Activated CD4-positive, alpha-beta T cell treated with anti-CD3 and anti-CD28 coated beads, Interleukin-2, amount 10 ng/mL, durations not matched to agents 24 days and 14 days (primary cell): ENCODE measurements around the gene WSCD1. TPM values are rescaled to one million over a fixed set of nuclear protein-coding genes. Genes with fewer than 3 reads are reported as not detected.

ENCODE experiments used
- DNase-seq: peaks from one replicate; pipeline ENCODE4 v3.0.0; 2022
- H3K27ac Mint-ChIP-seq: one replicate; pipeline ENCODE4 v1.8.0; 2022; ENCODE audit warnings: mild to moderate bottlenecking, mixed read lengths
- H3K27me3 Mint-ChIP-seq: one replicate; pipeline ENCODE4 v1.8.0; 2022; ENCODE audit warnings: mixed read lengths
- H3K36me3 Mint-ChIP-seq: one replicate; pipeline ENCODE4 v1.8.0; 2022; ENCODE audit warnings: low read depth, mild to moderate bottlenecking, mixed read lengths
- H3K4me1 Mint-ChIP-seq: one replicate; pipeline ENCODE4 v1.8.0; 2021; ENCODE audit warnings: mixed read lengths
- H3K4me3 Mint-ChIP-seq: one replicate; pipeline ENCODE4 v1.8.0; 2022; ENCODE audit warnings: mild to moderate bottlenecking, moderate library complexity, mixed read lengths
- H3K9me3 Mint-ChIP-seq: one replicate; pipeline ENCODE4 v1.8.0; 2021; ENCODE audit warnings: mixed read lengths
- intact Hi-C: fragments of 100-400 bp; cut with micrococcal nuclease; formaldehyde crosslinking; loops from one replicate; pipeline ENCODE4 v1.15.1; 2023
- total RNA-seq: library from RNA; stranded (reverse); gene quantifications from 2 replicates; pipeline ENCODE4 v1.2.3, GENCODE V29; 2022

WSCD1 gene
- total RNA-seq, 1 donor from 2014 or later: not detected

DNA sequence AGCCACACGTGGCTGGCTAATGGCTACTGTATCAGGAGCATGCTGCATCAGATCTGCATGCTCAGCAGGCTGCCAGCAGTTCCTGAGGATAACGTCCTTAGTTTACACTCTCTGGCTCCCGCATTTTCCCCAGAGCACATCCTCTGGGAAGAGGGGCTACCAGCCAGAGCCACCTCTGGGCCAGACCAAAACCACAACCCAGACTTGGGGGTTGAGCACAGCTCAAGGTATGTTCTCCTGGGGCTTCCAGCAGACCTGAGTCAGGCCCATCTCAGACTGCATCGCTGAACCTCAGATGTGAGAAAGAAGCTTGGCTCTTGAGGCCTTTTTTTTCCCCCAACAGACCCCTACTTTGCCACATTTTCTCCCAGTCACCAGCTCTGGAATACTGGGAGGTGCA lies 23.7 kb upstream of the WSCD1 start:
- H3K9me3 Mint-ChIP-seq: no peaks in the 10 kb centered on the region
- intact Hi-C loops: no loop called here
- DNase-seq: no peak
- H3K36me3 Mint-ChIP-seq: no peaks in the 10 kb centered on the region
- H3K27me3 Mint-ChIP-seq: no peaks in the 10 kb centered on the region
- H3K4me3 Mint-ChIP-seq: no peak overlapping the region
- no peaks in the 10 kb centered on the region for H3K4me1 Mint-ChIP-seq
- H3K27ac Mint-ChIP-seq: no peak overlapping the region

GRCh38 chr17:6046931-6047330 lies 23.2 kb upstream of the WSCD1 start:
- intact Hi-C loops: no loop called here
- Mint-ChIP-seq H3K27ac (no peak overlapping the region), H3K27me3 (no peaks in the 10 kb centered on the region), H3K36me3 (no peaks in the 10 kb centered on the region), H3K4me1 (no peaks in the 10 kb centered on the region), H3K4me3 (no peak overlapping the region), H3K9me3 (no peaks in the 10 kb centered on the region)
- DNase-seq: no peak

DNA sequence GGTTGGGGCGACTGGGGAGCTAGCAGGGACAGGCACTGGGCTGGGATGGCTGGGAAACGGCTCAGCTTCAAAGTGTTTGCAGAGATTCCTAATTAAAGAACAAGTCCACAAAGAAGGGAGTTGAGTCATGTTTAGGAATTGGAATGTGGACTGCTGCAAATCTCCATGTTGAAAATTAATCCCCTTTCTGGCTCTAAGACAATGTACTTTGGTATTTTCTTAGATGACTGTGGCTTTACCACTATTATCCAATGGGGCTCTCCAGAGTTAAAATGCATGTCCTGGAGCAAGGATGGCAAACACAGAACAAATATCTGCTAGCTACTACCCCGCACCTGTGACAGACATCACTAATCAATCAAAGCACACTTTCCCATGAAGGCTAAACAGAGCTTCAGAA lies 22.2 kb upstream of the WSCD1 start:
- Mint-ChIP-seq H3K27ac (no peak overlapping the region), H3K36me3 (no peaks in the 10 kb centered on the region), H3K9me3 (no peaks in the 10 kb centered on the region), H3K27me3 (peaks cover 3% of the 10 kb centered on the region), H3K4me3 (no peak overlapping the region), H3K4me1 (no peaks in the 10 kb centered on the region)
- intact Hi-C loops: no loop called here
- DNase-seq: no peak

- no peak overlapping the region for H3K4me3 Mint-ChIP-seq
Observed at GRCh38 chr17:6048486-6048885, 21.7 kb upstream of the WSCD1 start.

GRCh38 chr17:6052926-6053325 lies 17.3 kb upstream of the WSCD1 start:
- H3K4me3 Mint-ChIP-seq: no peak overlapping the region
- H3K27me3 Mint-ChIP-seq: peaks cover 5% of the 10 kb centered on the region
- no peaks in the 10 kb centered on the region for H3K4me1 Mint-ChIP-seq

More at GRCh38 chr17:6048486-6048885, 21.7 kb upstream of the WSCD1 start:
- intact Hi-C loops: no loop called here
- H3K27me3 Mint-ChIP-seq: peaks cover 3% of the 10 kb centered on the region
- DNase-seq: no peak
- no peaks in the 10 kb centered on the region for H3K9me3 Mint-ChIP-seq
- no peak overlapping the region for H3K27ac Mint-ChIP-seq
- H3K36me3 Mint-ChIP-seq: no peaks in the 10 kb centered on the region
- no peaks in the 10 kb centered on the region for H3K4me1 Mint-ChIP-seq

DNA sequence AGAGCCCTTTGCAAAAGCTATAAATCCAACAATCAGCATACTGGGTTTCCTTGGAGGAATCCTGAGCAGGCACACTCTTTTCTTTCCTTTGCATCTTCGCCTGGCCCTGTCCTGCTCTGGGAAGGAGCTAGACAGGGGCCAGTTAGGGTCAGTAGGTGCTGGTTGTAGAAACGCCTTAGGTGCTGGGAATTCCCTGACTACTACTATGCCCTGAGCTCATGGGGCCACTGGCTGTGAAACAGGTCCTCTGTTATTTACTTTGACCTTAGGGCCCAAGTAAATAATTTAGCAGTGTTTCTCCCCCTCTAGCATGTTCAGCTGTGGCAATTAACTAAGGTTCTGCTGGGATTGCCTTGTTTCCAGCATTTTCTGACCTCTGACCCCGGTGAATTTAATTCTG lies 15.8 kb upstream of the WSCD1 start:
- intact Hi-C loops: no loop called here
- H3K27ac Mint-ChIP-seq: no peak overlapping the region
- H3K9me3 Mint-ChIP-seq: no peaks in the 10 kb centered on the region
- H3K4me3 Mint-ChIP-seq: no peak overlapping the region
- peaks cover 5% of the 10 kb centered on the region for H3K27me3 Mint-ChIP-seq
- no peaks in the 10 kb centered on the region for H3K4me1 Mint-ChIP-seq
- no peaks in the 10 kb centered on the region for H3K36me3 Mint-ChIP-seq
- DNase-seq: no peak

More at GRCh38 chr17:6052926-6053325, 17.3 kb upstream of the WSCD1 start:
- no peak overlapping the region for H3K27ac Mint-ChIP-seq
- H3K36me3 Mint-ChIP-seq: no peaks in the 10 kb centered on the region
- no peak for DNase-seq
- no peaks in the 10 kb centered on the region for H3K9me3 Mint-ChIP-seq
- intact Hi-C loops: no loop called here

DNA sequence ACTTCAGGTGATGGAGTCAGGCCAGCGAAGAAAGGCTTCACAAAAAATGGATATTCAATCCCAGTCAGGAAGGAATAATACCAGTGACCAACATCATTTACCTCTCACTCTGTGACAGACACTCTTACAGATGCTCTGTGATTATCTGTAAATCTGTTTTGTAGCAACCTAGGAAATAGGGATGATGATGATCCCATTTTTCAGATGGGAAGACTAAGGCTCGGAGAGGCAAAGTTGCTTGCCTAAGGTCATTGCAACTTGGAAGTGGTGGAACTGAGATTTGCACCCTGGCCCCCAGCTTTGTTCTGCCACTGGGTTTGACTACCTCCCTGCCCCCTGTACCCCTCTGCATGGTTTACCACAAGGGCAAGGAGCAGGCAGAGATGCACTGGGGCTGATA lies 14.1 kb upstream of the WSCD1 start:
- Mint-ChIP-seq H3K27me3 (peaks cover 5% of the 10 kb centered on the region), H3K27ac (no peak overlapping the region), H3K36me3 (no peaks in the 10 kb centered on the region), H3K9me3 (no peaks in the 10 kb centered on the region), H3K4me3 (no peak overlapping the region), H3K4me1 (no peaks in the 10 kb centered on the region)
- intact Hi-C loops: no loop called here
- no peak for DNase-seq

DNA sequence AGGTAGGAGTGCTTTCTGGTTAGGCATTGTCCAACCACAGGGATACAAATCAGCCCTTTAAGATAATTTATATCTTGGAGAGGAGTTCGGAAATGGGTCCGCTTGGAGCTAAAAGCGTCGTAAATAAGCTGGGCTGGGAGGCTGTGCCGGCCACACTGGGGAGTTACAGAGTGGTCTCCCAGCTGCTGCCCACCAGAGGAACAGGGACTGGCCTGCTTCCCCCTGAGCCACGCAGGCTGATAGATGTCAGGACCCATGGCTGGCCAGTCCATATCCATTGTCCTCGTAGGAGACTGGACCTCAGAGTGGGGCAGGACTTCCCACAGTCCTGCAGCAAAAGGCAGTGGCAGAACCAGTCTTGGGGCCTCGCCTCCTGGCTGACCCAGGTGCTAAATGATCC lies 12.6 kb upstream of the WSCD1 start:
- Mint-ChIP-seq H3K27ac (no peak overlapping the region), H3K27me3 (peaks cover 2% of the 10 kb centered on the region), H3K36me3 (no peaks in the 10 kb centered on the region), H3K4me3 (no peak overlapping the region), H3K9me3 (no peaks in the 10 kb centered on the region), H3K4me1 (no peaks in the 10 kb centered on the region)
- intact Hi-C loops: no loop called here
- no peak for DNase-seq

DNA sequence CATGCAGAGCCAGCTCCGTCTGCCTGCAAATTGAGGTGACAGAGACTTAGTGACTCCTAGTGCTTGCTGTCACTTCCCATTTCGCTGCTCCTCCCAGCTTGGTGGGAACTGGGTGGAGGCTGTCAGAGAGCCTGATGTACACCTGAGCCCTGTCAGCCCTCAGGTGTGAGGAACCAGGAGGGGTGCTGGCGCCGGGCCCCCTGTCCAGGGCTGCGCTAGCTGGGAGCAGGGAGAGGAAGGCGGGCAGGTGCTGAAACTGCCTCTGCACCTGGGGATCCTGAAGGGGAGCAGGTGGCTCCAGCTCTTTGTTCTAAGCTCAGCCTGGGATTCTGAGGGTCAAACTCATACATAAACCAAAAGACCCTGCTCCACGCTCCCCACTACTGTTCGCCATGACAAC lies 10.8 kb upstream of the WSCD1 start:
- H3K36me3 Mint-ChIP-seq: no peaks in the 10 kb centered on the region
- H3K9me3 Mint-ChIP-seq: no peaks in the 10 kb centered on the region
- H3K27ac Mint-ChIP-seq: no peak overlapping the region
- H3K4me1 Mint-ChIP-seq: no peaks in the 10 kb centered on the region
- no peak for DNase-seq
- intact Hi-C loops: no loop called here
- peaks cover 4% of the 10 kb centered on the region for H3K27me3 Mint-ChIP-seq
- H3K4me3 Mint-ChIP-seq: no peak overlapping the region

GRCh38 chr17:6061290-6061689 lies 8.9 kb upstream of the WSCD1 start:
- Mint-ChIP-seq H3K4me3 (no peak overlapping the region), H3K27me3 (peaks cover 4% of the 10 kb centered on the region), H3K9me3 (no peaks in the 10 kb centered on the region), H3K27ac (no peak overlapping the region), H3K36me3 (no peaks in the 10 kb centered on the region), H3K4me1 (no peaks in the 10 kb centered on the region)
- no peak for DNase-seq
- intact Hi-C loops: no loop called here

DNA sequence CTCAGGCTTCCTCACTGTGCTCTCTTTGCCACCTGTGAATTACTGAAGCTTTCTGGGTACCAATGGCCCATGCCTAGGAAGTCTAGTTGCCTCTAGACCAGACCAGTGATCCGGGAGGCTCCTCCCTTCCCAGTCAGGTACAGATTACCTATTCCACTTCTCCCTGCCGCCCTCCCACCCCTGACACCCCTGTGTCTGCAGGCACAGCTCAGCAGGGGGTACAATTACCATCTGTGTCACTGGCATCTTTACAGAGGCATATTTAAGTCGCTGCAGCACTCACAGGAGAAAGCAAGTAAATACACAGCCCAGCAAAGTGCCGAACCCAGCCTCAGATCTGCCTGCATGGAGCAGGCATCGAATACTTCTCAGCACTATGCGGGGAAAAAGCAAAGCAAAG lies 5.3 kb upstream of the WSCD1 start:
- intact Hi-C loops: no loop called here
- no peaks in the 10 kb centered on the region for H3K36me3 Mint-ChIP-seq
- H3K27me3 Mint-ChIP-seq: peaks cover 35% of the 10 kb centered on the region
- DNase-seq: no peak
- H3K9me3 Mint-ChIP-seq: no peaks in the 10 kb centered on the region
- peaks cover 5% of the 10 kb centered on the region for H3K4me1 Mint-ChIP-seq
- H3K4me3 Mint-ChIP-seq: no peak overlapping the region
- no peak overlapping the region for H3K27ac Mint-ChIP-seq

- no peak for DNase-seq
- Mint-ChIP-seq H3K4me3 (no peak overlapping the region), H3K36me3 (no peaks in the 10 kb centered on the region), H3K27ac (no peak overlapping the region), H3K27me3 (peaks cover 37% of the 10 kb centered on the region), H3K4me1 (peaks cover 6% of the 10 kb centered on the region), H3K9me3 (no peaks in the 10 kb centered on the region)
- intact Hi-C loops: no loop called here
Observed at GRCh38 chr17:6065351-6065750, 4.8 kb upstream of the WSCD1 start.

DNA sequence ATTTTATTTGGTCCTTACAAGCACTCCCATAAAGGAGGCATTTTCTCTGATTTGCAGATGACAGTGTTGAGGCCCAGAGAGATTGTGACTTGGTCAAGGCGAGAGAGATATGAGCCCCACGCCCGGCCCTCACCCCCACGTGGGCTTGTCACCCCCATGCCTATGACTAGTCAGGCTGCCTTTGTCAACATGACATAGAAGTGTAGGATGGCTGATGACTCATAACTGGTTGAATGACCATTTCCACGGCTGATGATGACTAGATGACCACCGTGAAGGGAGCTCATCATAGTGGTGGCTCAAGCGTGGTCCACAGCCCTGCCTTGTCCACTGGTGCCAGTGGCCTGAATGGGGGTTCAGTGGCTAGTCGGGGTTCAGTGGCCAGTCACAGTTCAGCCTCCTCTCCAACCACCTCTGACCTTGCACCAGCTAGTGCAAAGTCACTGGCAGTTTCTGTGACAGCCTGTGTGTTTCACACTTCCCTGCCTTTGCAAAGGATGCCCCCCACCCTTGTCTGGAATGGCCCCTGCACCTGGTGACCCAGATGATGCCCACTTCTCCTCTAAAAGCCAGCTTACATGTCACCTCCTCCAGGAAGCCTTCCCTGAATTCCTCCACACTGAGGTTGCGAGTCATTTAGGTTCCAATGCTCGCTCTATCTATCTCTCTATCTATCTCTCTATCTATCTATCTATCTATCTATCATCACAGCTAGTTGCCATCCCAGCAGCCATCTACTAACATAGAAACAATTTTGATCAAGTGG lies 3.8 kb upstream of the WSCD1 start:
- Mint-ChIP-seq H3K36me3 (no peaks in the 10 kb centered on the region), H3K27ac (no peak overlapping the region), H3K4me1 (peaks cover 6% of the 10 kb centered on the region), H3K27me3 (peaks cover 40% of the 10 kb centered on the region), H3K9me3 (no peaks in the 10 kb centered on the region), H3K4me3 (no peak overlapping the region)
- intact Hi-C loops: no loop called here
- no peak for DNase-seq

DNA sequence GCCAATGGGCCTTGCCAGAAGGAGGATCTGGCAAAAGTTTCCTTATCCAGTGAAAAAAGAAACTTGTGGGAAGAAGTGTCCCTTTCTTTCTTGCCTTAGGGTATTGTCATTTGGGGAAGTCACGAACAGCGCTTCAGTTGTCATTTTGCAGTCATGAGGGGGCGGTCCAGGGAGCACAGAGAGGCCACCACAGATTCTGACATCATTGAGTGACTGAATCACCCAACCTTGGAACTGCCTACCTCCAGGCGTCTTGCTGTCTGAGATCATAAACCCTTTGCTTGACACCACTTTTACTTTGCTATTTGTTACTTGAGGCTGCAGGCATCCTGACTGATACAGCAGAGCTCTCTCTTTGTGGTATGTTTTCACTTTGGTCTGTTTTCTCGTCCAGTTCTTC lies 3.1 kb upstream of the WSCD1 start:
- H3K27me3 Mint-ChIP-seq: peaks cover 46% of the 10 kb centered on the region

GRCh38 chr17:6070430-6070912 lies 292 bp downstream of the WSCD1 start:
- no peaks in the 10 kb centered on the region for H3K9me3 Mint-ChIP-seq
- H3K27me3 Mint-ChIP-seq: peaks cover 58% of the 10 kb centered on the region
- DNase-seq: no peak
- H3K27ac Mint-ChIP-seq: no peak overlapping the region
- H3K4me1 Mint-ChIP-seq: peaks cover 6% of the 10 kb centered on the region
- intact Hi-C loops: no loop called here
- no peak overlapping the region for H3K4me3 Mint-ChIP-seq
- H3K36me3 Mint-ChIP-seq: no peaks in the 10 kb centered on the region

More for the DNA sequence above, 3.1 kb upstream of the WSCD1 start:
- Mint-ChIP-seq H3K36me3 (no peaks in the 10 kb centered on the region), H3K9me3 (no peaks in the 10 kb centered on the region), H3K4me3 (no peak overlapping the region), H3K4me1 (peaks cover 6% of the 10 kb centered on the region), H3K27ac (no peak overlapping the region)
- intact Hi-C loops: no loop called here
- no peak for DNase-seq
